ENCODE data around the gene GLT8D1.

GLT8D1 gene

GRCh38 chr3:52679811-52680210 lies 25.8 kb downstream of the GLT8D1 start:
- DNase-seq: no peak

- DNase-seq: peak; percentile 35 to 57
Observed at GRCh38 chr3:52679199-52679538, 26.4 kb downstream of the GLT8D1 start.

GRCh38 chr3:52678265-52679198 lies 27.1 kb downstream of the GLT8D1 start:
- DNase-seq: peak in 1 of 2 donors; percentile 19

- peak; percentile 16 to 28 for DNase-seq
Observed at GRCh38 chr3:52676201-52676600, 29.4 kb downstream of the GLT8D1 start.

- no peak for DNase-seq
Observed at GRCh38 chr3:52671676-52672075, 33.9 kb downstream of the GLT8D1 start.

- peak; percentile 57 to 65 for DNase-seq
Observed at GRCh38 chr3:52670621-52671521, 34.7 kb downstream of the GLT8D1 start.

- no peak for DNase-seq
Observed at GRCh38 chr3:52663098-52663497, 42.5 kb downstream of the GLT8D1 start.

- DNase-seq: no peak
Observed at GRCh38 chr3:52660046-52660445, 45.5 kb downstream of the GLT8D1 start.

- DNase-seq: no peak
Observed at GRCh38 chr3:52655895-52656294, 49.7 kb downstream of the GLT8D1 start.

GRCh38 chr3:52651592-52651991 lies 54.0 kb downstream of the GLT8D1 start:
- DNase-seq: no peak

GRCh38 chr3:52650439-52650838 lies 55.2 kb downstream of the GLT8D1 start:
- DNase-seq: no peak

GRCh38 chr3:52649461-52650210 lies 56.0 kb downstream of the GLT8D1 start:
- DNase-seq: no peak

GRCh38 chr3:52645549-52645948 lies 60.0 kb downstream of the GLT8D1 start:
- no peak for DNase-seq

Measured in inflammatory macrophage (primary cell).